Spleen (tissue), 11 donors: Measurements from ENCODE around the gene POSTN. TPM values are rescaled to one million over a fixed set of nuclear protein-coding genes. Genes with fewer than 3 reads are reported as not detected.

ENCODE experiments used
- DNase-seq: peaks from one replicate; pipeline ENCODE4 v3.0.0-alpha.2; 2020
- H3K27ac ChIP-seq, 8 donors: fragments of 200-600 bp; sonication (generic) in 7 of 8; 1 replicate in 4 of 8; 2 replicates in 4 of 8; pipeline versions ENCODE4 v1.5.0 to v1.8.0; 2016 to 2021; ENCODE audit warnings: inconsistent platforms in 4 of 8, mild to moderate bottlenecking in 4 of 8, moderate library complexity in 1 of 8
- H3K27me3 ChIP-seq, 7 donors: fragments of 200-600 bp; sonication (generic) in 6 of 7; replicated peaks in 1 of 7; 1 replicate in 4 of 7; 2 replicates in 3 of 7; pipeline versions ENCODE4 v1.5.0 to v1.8.0; 2016 to 2021; ENCODE audit warnings: inconsistent platforms in 3 of 7, mild to moderate bottlenecking in 1 of 7
- H3K36me3 ChIP-seq, 6 donors: fragments of 200-600 bp; sonication (generic) in 5 of 6; 1 replicate in 4 of 6; 2 replicates in 2 of 6; pipeline versions ENCODE4 v1.5.0 to v1.8.0; 2016 to 2021; ENCODE audit warnings: inconsistent platforms in 2 of 6
- H3K4me1 ChIP-seq, 6 donors: fragments of 200-600 bp; sonication (generic) in 5 of 6; 1 replicate in 3 of 6; 2 replicates in 3 of 6; pipeline versions ENCODE4 v1.5.0 to v1.8.0; 2016 to 2021; ENCODE audit warnings: inconsistent platforms in 3 of 6
- H3K4me3 ChIP-seq, 8 donors: fragments of 200-600 bp; sonication (generic) in 7 of 8; 1 replicate in 4 of 8; 2 replicates in 4 of 8; pipeline versions ENCODE4 v1.5.0 to v1.8.0; 2016 to 2021; ENCODE audit warnings: inconsistent platforms in 4 of 8, mild to moderate bottlenecking in 4 of 8, moderate library complexity in 2 of 8
- H3K9me3 ChIP-seq, 8 donors: fragments of 200-600 bp; sonication (generic) in 7 of 8; 1 replicate in 4 of 8; 2 replicates in 4 of 8; pipeline versions ENCODE4 v1.5.0 to v1.8.0; 2016 to 2021; ENCODE audit warnings: inconsistent platforms in 4 of 8
- POLR2A ChIP-seq, 3 donors: fragments of 450-650 bp; IDR thresholded peaks; one replicate each; pipeline ENCODE4 v1.5.1; 2017; ENCODE audit warnings: antibody characterized with exemption in 3 of 3, mild to moderate bottlenecking in 1 of 3
- POLR2AphosphoS5 ChIP-seq, 3 donors: sonication (generic); formaldehyde crosslinking; IDR thresholded peaks; one replicate each; pipeline ENCODE4 v1.5.1; 2017; ENCODE audit warnings: antibody characterized with exemption in 3 of 3
- WGBS, 5 donors: extraction: QIAGEN DNeasy Blood & Tissue Kit in 3 of 5; methylation state at CpG; one replicate each; pipeline versions ENCODE4 v1.1.5 to v1.1.7; 2013 to 2018; 5-methylcytosine and 5-hydroxymethylcytosine counted together
- intact Hi-C: fragments of 100-400 bp; cut with DNase I; formaldehyde crosslinking; loops from one replicate; pipeline ENCODE4 v1.15.0; 2023; ENCODE audit warnings: low total_unique reads
- polyA plus RNA-seq, 3 donors: library from polyadenylated mRNA; stranded (reverse); fragments of 200-250 nt; gene quantifications; one replicate each; pipeline ENCODE4 v1.2.1, GENCODE V29; 2013
- total RNA-seq, 7 donors: library from RNA; depleted of rRNA in 3 of 7; stranded (reverse); fragments of >200 nt in 3 of 7; fragmentation: NEBNext Ultra II Directional in 4 of 7; extraction: Animal tissue kit (Norgen Biotek cat#: 25700) in 4 of 7; gene quantifications; one replicate each; pipeline versions ENCODE4 v1.1.0 to v1.2.1, GENCODE V29; 2016 to 2021
- TF ChIP-seq, protein P1 (sequence below), 11 experiments: fragments of 200-600 bp in 7 of 11; fragments of 450-650 bp in 4 of 11; sonication (generic) in 4 of 11; IDR thresholded peaks in 8 of 11; conservative IDR thresholded peaks in 3 of 11; 1 replicate in 7 of 11; 2 replicates in 4 of 11; pipeline versions ENCODE4 v1.4.0 to v1.8.0; 2016 to 2021; ENCODE audit warnings: antibody characterized with exemption in 11 of 11, inconsistent platforms in 4 of 11, mild to moderate bottlenecking in 1 of 11
- donor health status: healthy with polysubstance abuse.
- donor health status: DM: no; HTN: no; CAD: no; lungs with moderate emphysema.
- donor health status: DM: no; HTN: no; CAD: no.
- donor health status: Bipolar disorder and iron deficiency.
- donor health status: healthy.
- donor health status: DM: no; HTN: no; CAD: no.
- donor health status: DM: yes; HTN: yes; CAD: no.

POSTN gene
- total and polyA plus RNA-seq, 10 donors, result 0.17 to 2.2 (median 0.68) TPM; not detected in 1

DNA sequence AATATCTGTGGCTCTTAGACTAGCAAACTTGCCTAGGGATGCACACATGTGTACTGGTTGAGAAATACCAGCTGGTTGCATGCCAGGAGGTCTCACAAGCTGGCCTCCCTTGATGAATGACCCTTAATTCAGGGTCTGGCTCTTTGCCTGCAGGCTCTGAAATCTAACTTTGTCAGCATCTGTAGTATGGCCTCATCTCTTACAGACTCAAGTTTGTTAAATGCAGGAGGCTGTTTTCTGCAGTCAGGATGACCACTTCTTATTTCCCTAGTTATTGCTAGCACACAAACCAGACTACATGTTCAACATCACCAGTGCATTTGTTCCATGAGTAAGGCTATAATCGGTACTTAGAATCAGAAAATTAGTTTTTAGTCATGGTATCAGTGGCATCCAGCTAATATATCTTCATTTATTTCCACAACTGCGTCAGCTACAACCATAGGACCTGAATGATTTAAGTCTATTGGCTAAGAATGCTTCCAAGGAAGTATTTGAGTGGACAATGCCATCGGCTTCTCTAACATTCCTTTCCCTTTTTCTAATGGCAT is 23.3 kb upstream of the POSTN start:
- TF ChIP-seq POLR2AphosphoS5 (IDR thresholded peaks at IDR 0.05) (no peak), POLR2A (IDR thresholded peaks at IDR 0.05) (no peak)
- TF ChIP-seq, protein P1, sequence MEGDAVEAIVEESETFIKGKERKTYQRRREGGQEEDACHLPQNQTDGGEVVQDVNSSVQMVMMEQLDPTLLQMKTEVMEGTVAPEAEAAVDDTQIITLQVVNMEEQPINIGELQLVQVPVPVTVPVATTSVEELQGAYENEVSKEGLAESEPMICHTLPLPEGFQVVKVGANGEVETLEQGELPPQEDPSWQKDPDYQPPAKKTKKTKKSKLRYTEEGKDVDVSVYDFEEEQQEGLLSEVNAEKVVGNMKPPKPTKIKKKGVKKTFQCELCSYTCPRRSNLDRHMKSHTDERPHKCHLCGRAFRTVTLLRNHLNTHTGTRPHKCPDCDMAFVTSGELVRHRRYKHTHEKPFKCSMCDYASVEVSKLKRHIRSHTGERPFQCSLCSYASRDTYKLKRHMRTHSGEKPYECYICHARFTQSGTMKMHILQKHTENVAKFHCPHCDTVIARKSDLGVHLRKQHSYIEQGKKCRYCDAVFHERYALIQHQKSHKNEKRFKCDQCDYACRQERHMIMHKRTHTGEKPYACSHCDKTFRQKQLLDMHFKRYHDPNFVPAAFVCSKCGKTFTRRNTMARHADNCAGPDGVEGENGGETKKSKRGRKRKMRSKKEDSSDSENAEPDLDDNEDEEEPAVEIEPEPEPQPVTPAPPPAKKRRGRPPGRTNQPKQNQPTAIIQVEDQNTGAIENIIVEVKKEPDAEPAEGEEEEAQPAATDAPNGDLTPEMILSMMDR (IDR thresholded peaks at IDR 0.05 in 8 of 11, conservative IDR thresholded peaks at IDR 0.05 in 3 of 11), result no peak
- H3K27ac ChIP-seq, result no peak overlapping the region
- no peaks in the 10 kb centered on the region for H3K9me3 ChIP-seq
- no peak overlapping the region for H3K4me3 ChIP-seq
- no peaks in the 10 kb centered on the region for H3K36me3 ChIP-seq
- DNase-seq, result no peak
- intact Hi-C loops, result no loop called here
- WGBS, 5 donors, result 56 to 67% (median 61%) methylated on average over 3 of the region's 3 CpGs
- H3K4me1 ChIP-seq, result no peaks in the 10 kb centered on the region
- no peaks in the 10 kb centered on the region for H3K27me3 ChIP-seq

DNA sequence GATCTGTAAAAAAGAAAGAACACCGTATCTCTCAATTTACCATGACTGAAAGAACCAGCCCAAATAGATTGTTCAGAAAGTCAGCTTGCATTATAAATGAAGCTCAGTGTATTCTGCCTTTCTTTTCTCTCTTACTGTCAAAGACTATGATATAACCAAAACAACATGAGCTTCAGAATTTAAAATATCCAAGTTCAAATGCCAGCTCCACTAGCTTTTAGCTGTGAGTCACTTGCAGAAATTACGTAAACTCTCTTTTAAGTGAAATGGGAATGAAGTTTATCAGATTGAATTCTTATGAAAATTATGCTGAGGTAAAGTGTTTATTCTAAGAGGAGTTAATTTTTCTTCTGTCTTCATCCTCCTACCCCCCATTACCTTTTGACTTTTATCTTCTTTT is 20.0 kb upstream of the POSTN start:
- H3K27ac ChIP-seq, result no peak overlapping the region
- TF ChIP-seq, protein P1 (IDR thresholded peaks at IDR 0.05 in 8 of 11, conservative IDR thresholded peaks at IDR 0.05 in 3 of 11), result no peak
- TF ChIP-seq POLR2A (IDR thresholded peaks at IDR 0.05) (no peak), POLR2AphosphoS5 (IDR thresholded peaks at IDR 0.05) (no peak)
- no peaks in the 10 kb centered on the region for H3K36me3 ChIP-seq
- no peaks in the 10 kb centered on the region for H3K9me3 ChIP-seq
- no peak for DNase-seq
- H3K4me1 ChIP-seq, result no peaks in the 10 kb centered on the region
- 72 to 79% (median 78%) methylated on average over 2 of the region's 2 CpGs for WGBS, 5 donors
- H3K4me3 ChIP-seq, result no peak overlapping the region
- no peaks in the 10 kb centered on the region for H3K27me3 ChIP-seq
- intact Hi-C loops, result no loop called here

DNA sequence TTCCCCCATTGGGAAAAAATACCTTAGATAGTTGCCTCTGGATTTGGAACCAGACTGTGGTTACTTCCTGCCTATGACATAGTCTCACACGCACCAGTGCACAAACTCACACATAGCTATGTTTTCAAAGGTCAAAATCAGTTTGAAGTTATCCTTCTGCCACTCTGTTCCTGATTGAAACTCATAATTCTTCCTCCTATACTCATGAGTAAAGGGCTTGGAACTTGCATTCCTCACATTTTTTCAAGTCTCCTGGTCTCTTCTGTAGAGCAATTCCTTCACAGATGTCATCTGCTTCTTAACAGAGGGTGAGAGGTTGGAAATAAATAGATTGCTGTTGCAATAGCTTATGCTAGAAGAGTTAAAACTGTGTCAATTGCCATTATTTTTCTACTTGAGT is 18.6 kb upstream of the POSTN start:
- intact Hi-C loops, result no loop called here
- WGBS, 5 donors, result 30 to 74% (median 51%) methylated on average over 1 of the region's 1 CpG
- H3K4me1 ChIP-seq, result no peaks in the 10 kb centered on the region
- no peaks in the 10 kb centered on the region for H3K36me3 ChIP-seq
- no peak for DNase-seq
- H3K4me3 ChIP-seq, result no peak overlapping the region
- H3K27me3 ChIP-seq, result no peaks in the 10 kb centered on the region
- no peak overlapping the region for H3K27ac ChIP-seq
- TF ChIP-seq POLR2AphosphoS5 (IDR thresholded peaks at IDR 0.05) (no peak), POLR2A (IDR thresholded peaks at IDR 0.05) (no peak)
- TF ChIP-seq, protein P1 (IDR thresholded peaks at IDR 0.05 in 8 of 11, conservative IDR thresholded peaks at IDR 0.05 in 3 of 11), result no peak
- no peaks in the 10 kb centered on the region for H3K9me3 ChIP-seq

DNA sequence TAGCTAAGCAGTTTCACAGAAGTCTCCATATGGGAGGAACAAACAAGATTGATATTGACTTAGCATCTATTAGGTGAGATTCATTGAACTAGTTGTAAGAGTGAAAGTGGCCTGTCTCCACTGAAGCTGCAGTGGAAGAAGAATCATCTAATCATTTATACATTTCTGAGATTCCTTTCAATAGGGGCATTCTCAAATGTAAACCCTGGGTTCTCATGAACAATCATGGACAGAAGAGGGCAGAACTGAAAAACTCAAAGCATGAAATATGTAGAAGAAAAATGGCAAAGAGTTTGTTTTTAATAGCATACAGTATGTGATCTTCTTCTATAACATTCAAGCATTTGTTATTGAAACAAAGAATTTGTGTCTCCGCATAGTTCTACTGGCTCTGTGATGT is 17.6 kb upstream of the POSTN start:
- no peaks in the 10 kb centered on the region for H3K36me3 ChIP-seq
- no peaks in the 10 kb centered on the region for H3K4me1 ChIP-seq
- no peak overlapping the region for H3K27ac ChIP-seq
- H3K27me3 ChIP-seq, result no peaks in the 10 kb centered on the region
- WGBS, 5 donors, result 91 to 100% (median 96%) methylated on average over 1 of the region's 1 CpG
- intact Hi-C loops, result no loop called here
- no peaks in the 10 kb centered on the region for H3K9me3 ChIP-seq
- DNase-seq, result no peak
- H3K4me3 ChIP-seq, result no peak overlapping the region
- TF ChIP-seq POLR2A (IDR thresholded peaks at IDR 0.05), result no peak
- no peak for TF ChIP-seq POLR2AphosphoS5 (IDR thresholded peaks at IDR 0.05)
- TF ChIP-seq, protein P1 (IDR thresholded peaks at IDR 0.05 in 8 of 11, conservative IDR thresholded peaks at IDR 0.05 in 3 of 11), result no peak
